NCI-H1417 treated with DMSO at 0.1 percent for 48 hours (cell line): ENCODE results near the gene UBN2.
A peak's percentile ranks its signal among the peaks of the same experiment; 100 is the strongest.
"Not testable (repeated sequence)": the region's sequence is repeated elsewhere in the genome, so short reads cannot be mapped to it uniquely, and the experiment has no call there.

Source experiments
- DNase-seq: peaks from one replicate; lab custom pipeline; 2025; lab: John Stamatoyannopoulos, UW

Gene UBN2

GRCh38 chr7:139230774-139231512 lies at the start of gene UBN2:
Gene UBN2 (plus strand): TSS chr7:139231237. CDS start chr7:139231485, 248 bp downstream.
- peak; percentile 78 for DNase-seq

GRCh38 chr7:139181404-139181803 lies 49.6 kb upstream of the UBN2 start:
- DNase-seq, result no peak

GRCh38 chr7:139182363-139182762 lies 48.7 kb upstream of the UBN2 start:
- DNase-seq, result no peak

- no peak for DNase-seq
Observed at GRCh38 chr7:139183251-139183650, 47.8 kb upstream of the UBN2 start.

GRCh38 chr7:139183878-139184338 lies 47.1 kb upstream of the UBN2 start:
- DNase-seq, result no peak

- DNase-seq, result no peak
Observed at GRCh38 chr7:139186146-139186545, 44.9 kb upstream of the UBN2 start.

GRCh38 chr7:139189357-139189756 lies 41.7 kb upstream of the UBN2 start:
- no peak for DNase-seq

GRCh38 chr7:139192014-139192706 lies 38.9 kb upstream of the UBN2 start:
- DNase-seq, result no peak

GRCh38 chr7:139200382-139200781 lies 30.7 kb upstream of the UBN2 start:
- no peak for DNase-seq

- no peak for DNase-seq
Observed at GRCh38 chr7:139203992-139204391, 27.0 kb upstream of the UBN2 start.

- no peak for DNase-seq
Observed at GRCh38 chr7:139205843-139206242, 25.2 kb upstream of the UBN2 start.

- no peak for DNase-seq
Observed at GRCh38 chr7:139212133-139212532, 18.9 kb upstream of the UBN2 start.

- DNase-seq, result not testable (repeated sequence)
Observed at GRCh38 chr7:139213489-139213888, 17.5 kb upstream of the UBN2 start.

GRCh38 chr7:139218173-139218572 lies 12.9 kb upstream of the UBN2 start:
- no peak for DNase-seq

GRCh38 chr7:139224219-139224618 lies 6.8 kb upstream of the UBN2 start:
- no peak for DNase-seq

GRCh38 chr7:139224836-139225235 lies 6.2 kb upstream of the UBN2 start:
- DNase-seq, result not testable (repeated sequence)

GRCh38 chr7:139225286-139226157 lies 5.5 kb upstream of the UBN2 start:
- DNase-seq, result not testable (repeated sequence)

GRCh38 chr7:139226158-139226515 lies 4.9 kb upstream of the UBN2 start:
- not testable (repeated sequence) for DNase-seq

- DNase-seq, result not testable (repeated sequence)
Observed at GRCh38 chr7:139226988-139227488, 4.0 kb upstream of the UBN2 start.

GRCh38 chr7:139230023-139230422 lies 1.0 kb upstream of the UBN2 start:
- DNase-seq, result no peak

- no peak for DNase-seq
Observed at GRCh38 chr7:139230484-139230773, 608 bp upstream of the UBN2 start.
